CD4-positive, alpha-beta T cell treated with Interferon alpha-2 for 1 hour (primary cell): Measurements from ENCODE around the gene SNX27.

Experiments used
- DNase-seq, 2 donors: peaks; one replicate each; pipeline ENCODE4 v3.0.0-alpha.2; 2020 to 2022

SNX27 gene

GRCh38 chr1:151706464-151707415, 94.9 kb downstream of the SNX27 start:
- no peak for DNase-seq

- DNase-seq = no peak
Measured at GRCh38 chr1:151707541-151708065, 95.8 kb downstream of the SNX27 start.

DNA sequence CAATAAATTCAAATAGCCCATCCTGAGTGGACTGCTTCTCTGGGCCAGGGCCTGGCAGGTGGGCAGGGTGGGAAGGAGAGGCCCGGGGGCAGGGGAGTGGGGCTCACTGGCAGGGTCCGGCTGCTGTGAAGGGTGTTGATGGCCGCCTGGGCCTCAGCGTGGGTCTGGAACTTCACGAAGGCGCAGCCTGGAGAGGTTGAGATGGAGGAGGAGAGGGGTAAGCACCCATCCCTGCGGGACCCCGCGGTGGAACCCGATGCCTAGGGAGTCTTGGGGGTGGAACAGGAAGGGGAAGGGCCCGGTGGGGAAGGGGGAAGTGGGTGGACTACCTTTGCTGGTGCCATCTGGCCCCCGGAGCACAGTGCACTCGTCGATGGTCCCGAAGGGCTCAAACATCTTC, 97.0 kb downstream of the SNX27 start:
- DNase-seq = no peak

DNA sequence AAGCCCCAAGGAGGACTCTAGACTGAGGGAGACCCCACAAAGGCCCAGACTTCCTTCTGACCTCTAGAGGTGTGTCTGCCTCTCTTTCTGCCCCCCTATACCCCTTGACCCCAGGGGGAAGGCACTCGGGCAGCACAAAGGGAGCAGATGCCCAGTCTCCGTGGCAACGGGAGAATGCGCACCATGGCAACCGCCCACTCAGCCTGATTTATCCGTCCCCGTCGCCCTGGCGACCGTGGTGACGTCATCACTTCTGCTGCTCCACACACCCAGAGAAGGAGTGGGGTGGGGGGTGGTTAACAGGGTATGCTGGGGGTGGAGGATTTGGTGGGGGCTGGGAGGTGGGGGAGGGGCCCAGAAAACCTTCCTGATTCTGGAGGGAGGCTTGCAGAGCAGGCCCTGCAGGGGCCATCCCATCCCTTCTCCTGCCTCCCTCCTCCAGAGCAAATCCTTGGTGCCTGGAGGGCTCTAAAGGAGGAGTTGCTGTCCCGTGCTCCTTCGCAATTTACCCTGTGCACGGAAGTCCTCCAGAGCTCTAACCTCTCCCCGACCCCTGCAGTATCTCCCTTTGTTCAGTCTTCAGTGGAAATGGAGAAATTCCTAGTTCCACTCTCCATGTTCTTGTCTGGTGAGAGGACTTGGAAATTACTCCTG, 98.5 kb downstream of the SNX27 start:
- no peak for DNase-seq

- DNase-seq = no peak
Measured at GRCh38 chr1:151711044-151711800, 99.4 kb downstream of the SNX27 start.

- DNase-seq = no peak
Measured at GRCh38 chr1:151711951-151712350, 100.1 kb downstream of the SNX27 start.

DNA sequence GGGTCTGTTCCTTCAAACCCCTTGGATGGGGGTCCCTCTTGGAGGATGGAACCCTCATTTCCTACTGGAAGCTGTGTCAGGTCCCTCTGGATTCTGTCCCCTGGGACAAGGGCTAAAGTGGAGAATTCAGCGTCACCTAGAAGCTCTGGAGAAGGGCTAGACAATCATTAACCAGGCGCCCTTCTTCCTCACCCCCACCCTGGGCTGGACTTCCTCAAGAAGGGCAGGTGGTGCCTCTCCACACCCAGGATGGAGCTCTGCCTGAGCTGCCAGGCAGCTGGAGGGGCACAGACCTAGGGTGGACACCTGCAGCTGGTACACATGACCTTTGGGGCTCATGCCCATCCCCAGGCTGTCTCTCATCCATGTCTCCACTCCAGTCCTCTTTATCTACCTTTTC, 101.2 kb downstream of the SNX27 start:
- DNase-seq = no peak

- no peak for DNase-seq
Measured at GRCh38 chr1:151713874-151714273, 102.0 kb downstream of the SNX27 start.

- no peak for DNase-seq
Measured at GRCh38 chr1:151714820-151715725, 103.2 kb downstream of the SNX27 start.

- DNase-seq = no peak
Measured at GRCh38 chr1:151715726-151716404, 104.0 kb downstream of the SNX27 start.

- DNase-seq = no peak
Measured at GRCh38 chr1:151716405-151716762, 104.5 kb downstream of the SNX27 start.

DNA sequence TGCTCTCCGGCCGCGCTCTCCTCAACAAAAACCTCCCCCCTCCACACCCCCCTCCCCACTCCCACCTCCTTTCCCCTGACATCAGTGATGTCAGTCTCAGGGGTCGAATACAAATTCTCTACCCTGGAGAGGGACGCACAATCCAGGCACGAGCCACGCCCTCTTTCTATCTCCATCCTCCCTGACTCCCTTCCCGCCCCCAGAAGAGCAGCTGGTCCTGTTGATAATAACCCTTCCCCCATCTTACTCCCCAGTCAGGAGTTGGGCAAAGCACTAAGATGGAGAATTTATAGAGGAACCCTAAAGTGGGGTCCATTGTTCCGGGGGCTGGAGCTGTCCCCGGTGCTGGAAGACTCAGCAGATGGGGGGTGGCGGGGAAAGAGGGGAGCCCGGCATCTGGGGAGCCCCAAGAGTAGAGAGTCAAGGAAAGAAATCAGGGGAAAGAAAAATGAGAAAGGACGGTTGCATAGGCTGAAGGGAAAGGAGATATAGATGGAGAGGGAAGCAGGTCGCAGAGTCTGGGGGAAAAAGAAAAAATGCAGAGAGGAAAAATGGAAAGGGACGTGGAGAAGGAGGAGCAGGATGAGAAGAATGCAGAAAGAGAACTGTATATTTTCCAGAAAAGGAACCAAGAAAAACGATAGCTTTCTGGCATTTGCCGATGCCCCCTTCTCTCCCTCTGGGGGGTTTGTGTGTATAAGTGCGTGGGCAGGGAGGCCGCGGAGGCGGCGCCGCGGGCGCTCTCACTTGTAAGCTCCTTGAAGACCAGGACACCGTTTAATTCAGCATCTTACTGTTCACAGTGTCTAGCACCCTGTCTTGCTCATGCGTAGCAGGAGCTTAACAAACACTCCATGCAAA, 105.2 kb downstream of the SNX27 start, which contains the start of gene CELF3:
CELF3 (minus strand) TSS at position 33 of the 861 bp plus-strand sequence. CDS start 783 bp downstream, outside the sequence.
- peak in 1 of 2 donors; percentile 25 for DNase-seq

DNA sequence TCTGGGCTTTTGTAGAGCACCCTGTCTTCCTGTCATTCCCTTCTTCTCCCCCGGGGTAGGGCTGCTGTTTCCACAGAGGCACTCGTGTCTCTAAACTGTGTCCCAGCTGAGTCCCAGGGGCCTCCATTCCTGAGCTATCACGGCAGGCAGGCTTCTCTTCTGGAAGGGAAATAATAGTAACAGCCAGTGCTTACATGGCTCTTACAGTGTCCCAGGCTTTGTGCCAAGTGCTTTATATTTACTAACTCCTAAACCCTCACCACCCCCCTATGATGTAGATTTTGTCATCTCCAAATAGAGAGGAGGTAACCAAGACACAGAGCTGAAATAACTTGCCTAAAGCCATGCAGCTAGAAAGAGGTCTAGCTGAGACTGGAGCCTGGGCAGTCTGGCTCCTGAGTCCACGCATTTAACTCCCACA, 106.2 kb downstream of the SNX27 start:
- no peak for DNase-seq

DNA sequence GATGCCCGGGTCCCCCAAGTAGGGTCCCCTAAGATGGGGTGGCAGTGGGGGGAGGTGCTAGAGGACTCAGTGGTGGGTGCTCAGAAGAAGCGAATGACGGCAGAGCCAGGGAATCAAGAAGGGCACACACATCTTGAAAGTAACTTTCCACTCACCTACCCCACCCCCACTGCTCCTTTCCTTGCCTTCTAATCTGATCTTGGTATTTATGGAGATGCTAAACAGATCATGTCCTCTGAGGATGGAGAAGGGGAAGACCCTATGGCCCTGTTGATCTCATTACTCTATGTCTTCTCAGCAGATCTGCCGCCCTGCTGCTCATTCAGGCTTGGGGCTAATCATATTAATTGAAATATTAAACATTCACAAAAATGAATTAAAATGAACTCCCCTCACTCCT, 106.8 kb downstream of the SNX27 start:
- no peak for DNase-seq

DNA sequence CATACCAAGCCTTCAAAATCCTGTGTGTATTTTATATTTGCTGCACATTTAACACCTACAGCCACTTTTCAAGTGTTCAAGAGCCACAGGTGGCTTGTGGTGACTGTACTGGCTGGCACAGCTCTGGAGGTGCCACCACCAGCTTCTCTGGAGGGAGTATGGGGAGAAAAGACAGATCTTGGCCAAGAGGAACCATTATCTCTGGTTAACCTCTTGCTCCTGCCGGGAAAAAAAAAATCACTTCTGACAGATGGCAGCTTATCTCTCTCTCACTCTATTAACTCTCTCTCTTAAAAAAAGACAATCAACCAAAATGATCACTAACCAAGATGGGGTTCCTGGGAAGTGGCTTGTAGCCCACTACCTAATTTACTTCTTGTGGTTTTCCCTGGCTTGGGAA, 108.3 kb downstream of the SNX27 start:
- DNase-seq = no peak

DNA sequence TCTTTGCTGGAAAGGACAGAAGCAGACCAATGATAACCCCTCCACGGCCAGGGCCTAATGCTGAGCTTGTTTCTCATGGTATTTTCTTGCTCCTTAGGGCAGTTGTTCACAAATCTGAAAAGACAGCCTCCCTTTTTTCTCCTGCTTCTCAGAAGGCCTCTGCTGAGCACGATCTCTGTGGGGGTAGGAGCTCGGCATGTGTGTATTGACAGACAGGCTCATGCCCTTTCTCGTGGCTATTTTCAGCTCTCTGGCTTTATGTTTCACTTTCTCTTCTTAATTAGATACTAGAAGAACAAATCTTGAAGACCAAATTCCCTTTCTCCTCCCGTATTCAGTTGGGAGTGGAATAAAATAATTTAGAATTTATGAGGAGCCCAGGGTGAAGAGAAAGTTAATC, 108.7 kb downstream of the SNX27 start:
- DNase-seq = peak in 1 of 2 donors; percentile 17

GRCh38 chr1:151720974-151721787, 109.3 kb downstream of the SNX27 start, which contains the start of gene RIIAD1:
Gene RIIAD1 (plus strand): TSS chr1:151721522. CDS start chr1:151721537, 15 bp downstream.
- peak; percentile 49 to 62 for DNase-seq

DNA sequence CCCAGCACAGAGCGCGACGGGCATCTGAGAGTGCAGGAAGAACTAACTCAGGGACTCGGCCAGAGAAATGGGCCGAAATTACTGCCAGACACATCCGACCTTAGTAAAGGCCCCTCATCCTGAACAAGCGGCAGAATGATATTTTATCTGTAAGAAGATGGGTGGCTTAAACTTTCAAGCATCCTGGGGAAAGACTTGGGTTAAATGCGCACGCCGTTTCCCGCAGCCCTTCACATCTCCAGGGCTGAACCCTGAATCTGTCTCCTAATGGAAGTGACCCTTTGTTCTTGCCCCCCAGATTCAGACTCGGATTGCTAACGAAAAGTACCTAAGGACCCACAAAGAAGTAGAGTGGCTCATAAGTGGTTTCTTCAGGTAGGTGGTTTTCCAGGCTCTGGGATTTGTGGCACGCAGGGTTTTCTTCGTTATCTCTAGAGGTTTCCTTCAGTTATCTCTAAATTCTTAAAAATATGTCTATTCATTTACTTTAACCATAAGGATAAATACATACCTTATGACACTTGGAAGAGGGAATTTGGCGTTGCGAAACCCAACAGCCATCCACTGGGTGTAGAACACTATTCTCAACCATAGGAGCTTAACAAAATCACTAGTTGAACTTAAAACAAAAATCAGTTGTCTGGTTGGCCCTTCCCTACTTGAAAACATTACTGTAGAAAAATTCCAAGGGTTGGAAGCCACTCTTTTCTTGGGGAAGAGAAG, 110.1 kb downstream of the SNX27 start:
- no peak for DNase-seq
